ENCODE measurements around the gene RPL35. TPM values are rescaled to one million over a fixed set of nuclear protein-coding genes. Genes with fewer than 3 reads are reported as not detected.
A peak's percentile ranks its signal among the peaks of the same experiment; 100 is the strongest.

RPL35 gene
- total RNA-seq, 2 experiments from 2014 or later = 2,088 to 2,142 TPM

DNA sequence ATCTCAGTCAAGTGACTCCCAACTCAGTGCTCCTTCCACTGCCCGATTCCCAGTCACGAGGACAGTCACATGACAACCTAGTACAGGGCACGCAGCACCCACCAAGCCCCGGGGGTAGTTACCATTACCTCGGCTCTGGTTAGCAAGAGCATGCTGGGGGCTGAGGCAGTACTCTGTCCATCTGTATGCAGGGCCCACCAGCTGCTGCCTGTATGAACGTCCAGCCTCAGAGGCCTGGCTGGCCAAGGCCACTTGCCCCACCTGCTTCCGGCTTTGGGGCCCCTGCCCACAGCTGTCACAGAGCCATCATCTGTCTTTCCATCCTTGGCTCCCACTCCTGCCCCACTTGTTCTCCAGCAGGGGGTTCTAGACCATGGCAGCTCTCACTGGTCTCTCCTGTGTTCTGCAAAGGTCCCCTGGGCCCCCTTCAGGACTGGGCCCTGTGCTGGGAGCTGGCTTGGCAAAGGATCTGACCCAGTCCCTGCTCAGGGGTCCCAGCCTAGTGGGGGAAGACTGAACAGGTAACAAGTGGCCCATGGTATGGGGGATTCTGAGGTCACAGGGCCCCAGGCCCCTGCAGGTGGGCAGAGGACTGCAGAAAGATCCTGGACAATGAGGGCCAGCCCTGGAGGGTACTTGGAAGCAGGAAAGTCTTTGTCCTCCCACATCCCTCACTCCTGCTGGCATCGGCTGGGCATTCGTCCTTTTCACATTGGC is 3.3 kb downstream of the RPL35 start:
- ChIA-PET POLR2A (no interaction called here), CTCF (interaction anchor here (0.6 to 1.0 kb wide), 3 partner anchors 84 to 194 kb away, joined by 3 read pairs; no protein-coding TSS in a partner anchor)
- H3K27ac Mint-ChIP-seq = no peak overlapping the region
- Histone ChIP-seq H3K36me3 (ENCODE audit: insufficient read depth, low read length) (peaks cover 45% of the 10 kb centered on the region), H3K4me3 (ENCODE audit: low read length) (no peak overlapping the region), H3K27me3 (ENCODE audit: control insufficient read depth in 1 of 2, insufficient read depth in 2 of 2, low read length in 2 of 2) (no peaks in the 10 kb centered on the region), H3K9me3 (ENCODE audit: control insufficient read depth in 1 of 2, insufficient read depth in 1 of 2, low read length in 2 of 2) (peaks cover 0 to 3% of the 10 kb centered on the region in 2 experiments), H3K27ac (ENCODE audit: low read depth in 1 of 2, low read length in 2 of 2) (no peak overlapping the region), H3K4me1 (ENCODE audit: insufficient read depth, low read length) (peaks cover 49% of the 10 kb centered on the region)
- no peaks in the 10 kb centered on the region for H3K27me3 Mint-ChIP-seq
- no peaks in the 10 kb centered on the region for H3K9me3 Mint-ChIP-seq
- H3K36me3 Mint-ChIP-seq (ENCODE audit: low read depth) = peaks cover 53% of the 10 kb centered on the region
- H3K4me3 Mint-ChIP-seq = no peak overlapping the region
- intact Hi-C loops (cut with DNase I, micrococcal nuclease) = loop anchor here in 1 of 2 experiments (5.0 kb wide), 1 partner anchor 399 kb away; no protein-coding TSS in a partner anchor
- ATAC-seq (ENCODE audit: poor library complexity) (no peak), DNase-seq (peak in 1 of 14 experiments; percentile 35)
- peaks cover 38% of the 10 kb centered on the region for H3K4me1 Mint-ChIP-seq (ENCODE audit: low read depth)
- TF ChIP-seq, protein P1, sequence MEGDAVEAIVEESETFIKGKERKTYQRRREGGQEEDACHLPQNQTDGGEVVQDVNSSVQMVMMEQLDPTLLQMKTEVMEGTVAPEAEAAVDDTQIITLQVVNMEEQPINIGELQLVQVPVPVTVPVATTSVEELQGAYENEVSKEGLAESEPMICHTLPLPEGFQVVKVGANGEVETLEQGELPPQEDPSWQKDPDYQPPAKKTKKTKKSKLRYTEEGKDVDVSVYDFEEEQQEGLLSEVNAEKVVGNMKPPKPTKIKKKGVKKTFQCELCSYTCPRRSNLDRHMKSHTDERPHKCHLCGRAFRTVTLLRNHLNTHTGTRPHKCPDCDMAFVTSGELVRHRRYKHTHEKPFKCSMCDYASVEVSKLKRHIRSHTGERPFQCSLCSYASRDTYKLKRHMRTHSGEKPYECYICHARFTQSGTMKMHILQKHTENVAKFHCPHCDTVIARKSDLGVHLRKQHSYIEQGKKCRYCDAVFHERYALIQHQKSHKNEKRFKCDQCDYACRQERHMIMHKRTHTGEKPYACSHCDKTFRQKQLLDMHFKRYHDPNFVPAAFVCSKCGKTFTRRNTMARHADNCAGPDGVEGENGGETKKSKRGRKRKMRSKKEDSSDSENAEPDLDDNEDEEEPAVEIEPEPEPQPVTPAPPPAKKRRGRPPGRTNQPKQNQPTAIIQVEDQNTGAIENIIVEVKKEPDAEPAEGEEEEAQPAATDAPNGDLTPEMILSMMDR (IDR thresholded peaks at IDR 0.05) = no peak

DNA sequence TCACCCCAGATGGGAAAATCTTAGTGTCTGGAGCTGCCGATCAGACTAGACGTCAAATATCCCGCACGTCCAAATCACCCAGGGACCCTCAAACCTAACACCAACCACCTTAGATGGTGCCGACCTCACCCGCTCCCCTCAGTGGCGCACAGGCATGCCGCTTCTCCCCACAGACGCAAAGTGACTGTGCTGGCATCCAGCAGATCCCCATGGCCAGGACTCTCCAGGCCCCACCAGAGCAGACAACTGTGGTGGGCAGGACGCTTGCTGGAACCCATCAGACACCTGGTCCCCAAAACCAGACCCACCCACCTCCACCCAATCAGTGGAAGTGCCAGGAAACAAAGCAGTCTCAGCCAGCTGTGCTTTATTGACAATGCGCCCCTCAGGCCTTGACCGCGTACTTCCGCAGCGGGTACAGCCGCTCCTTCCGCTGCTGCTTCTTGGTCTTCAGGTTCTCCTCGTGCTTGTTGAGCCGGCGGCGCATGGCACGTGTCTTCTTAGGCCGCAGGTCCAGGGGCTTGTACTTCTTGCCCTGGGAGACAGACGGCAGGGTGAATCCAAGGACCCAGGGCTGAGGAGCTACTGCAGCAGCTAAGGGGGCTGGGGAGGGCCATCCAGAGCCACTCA is 4.1 kb downstream of the RPL35 start:
- TF ChIP-seq, protein P1 (IDR thresholded peaks at IDR 0.05) = no peak
- peak overlapping the region; percentile 30 for H3K27ac Mint-ChIP-seq
- H3K9me3 Mint-ChIP-seq = no peaks in the 10 kb centered on the region
- intact Hi-C loops (cut with DNase I, micrococcal nuclease) = loop anchor here in 1 of 2 experiments (5.0 kb wide), 1 partner anchor 400 kb away; no protein-coding TSS in a partner anchor
- ATAC-seq (ENCODE audit: poor library complexity) (no peak), DNase-seq (no peak)
- H3K9me3 ChIP-seq (ENCODE audit: control insufficient read depth in 1 of 2, insufficient read depth in 1 of 2, low read length in 2 of 2) = peaks cover 0 to 3% of the 10 kb centered on the region in 2 experiments
- peaks cover 3% of the 10 kb centered on the region for H3K27me3 Mint-ChIP-seq
- H3K4me3 Mint-ChIP-seq = no peak overlapping the region
- peaks cover 51% of the 10 kb centered on the region for H3K4me1 ChIP-seq (ENCODE audit: insufficient read depth, low read length)
- peaks cover 45% of the 10 kb centered on the region for H3K36me3 ChIP-seq (ENCODE audit: insufficient read depth, low read length)
- H3K4me1 Mint-ChIP-seq (ENCODE audit: low read depth) = peaks cover 44% of the 10 kb centered on the region
- no peaks in the 10 kb centered on the region for H3K27me3 ChIP-seq (ENCODE audit: control insufficient read depth in 1 of 2, insufficient read depth in 2 of 2, low read length in 2 of 2)
- H3K27ac ChIP-seq (ENCODE audit: low read depth in 1 of 2, low read length in 2 of 2) = no peak overlapping the region
- H3K36me3 Mint-ChIP-seq (ENCODE audit: low read depth) = peaks cover 53% of the 10 kb centered on the region
- no peak overlapping the region for H3K4me3 ChIP-seq (ENCODE audit: low read length)
- POLR2A ChIA-PET = no interaction called here
- CTCF ChIA-PET = interaction anchor here (0.6 to 2.2 kb wide), 2 partner anchors 17 to 193 kb away, joined by 3 to 5 read pairs; no protein-coding TSS in a partner anchor

DNA sequence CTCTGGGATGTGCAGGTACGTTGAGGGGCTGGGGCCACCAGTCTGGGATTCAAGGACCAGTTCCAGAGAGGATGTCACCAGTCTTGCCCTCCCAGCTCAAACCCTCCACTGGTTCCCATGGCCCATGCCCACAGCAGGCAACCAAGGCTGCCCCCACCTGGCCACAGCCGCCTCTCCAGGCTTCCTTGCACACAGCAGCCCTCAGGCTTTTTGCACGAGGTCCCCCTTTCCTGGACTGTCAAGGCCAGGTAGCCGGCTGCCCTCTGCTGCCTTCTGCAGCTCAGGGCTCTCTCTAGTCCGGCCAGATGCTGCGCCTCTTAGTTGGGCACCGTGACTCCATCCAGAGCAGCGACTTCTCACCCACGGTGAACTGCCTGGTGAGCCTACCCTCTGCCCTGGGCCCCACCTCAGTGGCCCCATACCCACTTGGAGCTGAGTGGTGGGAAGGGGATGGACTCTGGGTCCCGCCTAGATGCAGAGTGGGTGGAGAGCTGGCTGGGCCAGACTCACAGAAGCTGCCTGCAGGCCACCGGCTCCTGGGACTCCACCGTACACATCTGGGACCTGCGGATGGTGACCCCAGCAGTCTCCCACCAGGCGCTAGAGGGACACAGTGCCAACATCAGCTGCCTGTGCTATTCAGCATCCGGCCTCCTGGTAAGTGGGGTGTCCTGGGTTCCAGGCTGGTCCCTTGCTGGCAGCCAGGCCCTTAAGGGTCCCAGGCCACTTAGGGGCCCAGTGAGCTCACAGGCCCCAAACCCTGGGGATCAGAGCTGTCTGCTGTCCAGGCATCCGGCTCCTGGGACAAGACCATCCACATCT is 5.6 kb downstream of the RPL35 start:
- no peaks in the 10 kb centered on the region for H3K27me3 ChIP-seq (ENCODE audit: control insufficient read depth in 1 of 2, insufficient read depth in 2 of 2, low read length in 2 of 2)
- H3K4me3 ChIP-seq (ENCODE audit: low read length) = no peak overlapping the region
- H3K9me3 ChIP-seq (ENCODE audit: control insufficient read depth in 1 of 2, insufficient read depth in 1 of 2, low read length in 2 of 2) = peaks cover 0 to 3% of the 10 kb centered on the region in 2 experiments
- peaks cover 7% of the 10 kb centered on the region for H3K27me3 Mint-ChIP-seq
- ChIA-PET POLR2A (no interaction called here), CTCF (interaction anchor here (1.4 to 5.4 kb wide), 3 partner anchors 16 to 239 kb away, joined by 3 to 106 read pairs (median 5); partner anchors contain the start of genes NR6A1 and OLFML2A)
- peaks cover 37% of the 10 kb centered on the region for H3K4me1 Mint-ChIP-seq (ENCODE audit: low read depth)
- H3K4me1 ChIP-seq (ENCODE audit: insufficient read depth, low read length) = peaks cover 46% of the 10 kb centered on the region
- DNase-seq = peak in 2 of 14 experiments; percentile 29 to 43
- no peaks in the 10 kb centered on the region for H3K9me3 Mint-ChIP-seq
- H3K27ac ChIP-seq (ENCODE audit: low read depth in 1 of 2, low read length in 2 of 2) = no peak overlapping the region
- intact Hi-C loops (cut with DNase I, micrococcal nuclease) = loop anchor here in 1 of 2 experiments (5.0 kb wide), 1 partner anchor 401 kb away; no protein-coding TSS in a partner anchor
- ATAC-seq (ENCODE audit: poor library complexity) = no peak
- TF ChIP-seq, protein P1 (IDR thresholded peaks at IDR 0.05) = no peak
- peaks cover 43% of the 10 kb centered on the region for H3K36me3 ChIP-seq (ENCODE audit: insufficient read depth, low read length)
- peaks cover 40% of the 10 kb centered on the region for H3K36me3 Mint-ChIP-seq (ENCODE audit: low read depth)
- H3K4me3 Mint-ChIP-seq = no peak overlapping the region
- peak overlapping the region; percentile 5 for H3K27ac Mint-ChIP-seq

Measured in CD4-positive, alpha-beta T cell (primary cell).